Measurements from ENCODE around the gene GAPVD1.

Gene GAPVD1

GRCh38 chr9:125410522-125410894 is 148.9 kb downstream of the GAPVD1 start:
- Histone ChIP-seq H3K4me1 (ENCODE audit: low read length) (no peaks in the 10 kb centered on the region), H3K4me2 (ENCODE audit: low read depth, low read length) (no peak overlapping the region), H3K27ac (ENCODE audit: low read length) (no peak overlapping the region)

DNA sequence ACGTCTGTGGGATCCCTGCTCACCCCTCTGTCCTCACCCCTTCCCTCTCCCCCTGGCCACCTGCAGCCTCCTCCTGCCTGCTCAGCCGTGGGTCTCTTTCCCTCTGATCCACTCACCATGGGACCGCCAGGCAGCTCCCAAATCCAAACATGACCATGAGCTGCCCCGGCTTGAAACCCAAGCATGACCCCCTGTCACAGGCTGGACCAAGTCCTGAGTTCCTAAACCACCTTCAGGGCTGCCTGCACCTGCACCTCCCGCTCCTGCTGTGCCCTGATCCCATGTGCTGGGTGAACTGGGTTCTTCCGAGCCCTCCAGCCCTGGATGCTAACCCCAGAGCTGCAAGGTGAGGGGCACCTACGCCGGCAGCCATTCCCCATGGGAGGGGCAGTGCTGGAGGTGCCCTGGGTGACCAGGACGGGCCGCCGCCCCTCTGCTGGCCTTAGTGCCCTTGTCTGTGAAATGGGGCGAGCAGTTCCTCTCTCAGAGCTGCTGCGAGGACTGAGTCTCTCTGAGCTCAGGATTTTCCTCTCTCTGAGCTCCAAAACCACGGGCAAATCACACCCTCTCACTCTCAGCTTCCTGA is 149.6 kb downstream of the GAPVD1 start:
- Histone ChIP-seq H3K4me1 (ENCODE audit: low read length) (no peaks in the 10 kb centered on the region), H3K27ac (ENCODE audit: low read length) (no peak overlapping the region), H3K9me2 (replicated peaks; ENCODE audit: insufficient read depth, low read length) (no peaks in the 10 kb centered on the region), H3K36me3 (replicated peaks; ENCODE audit: insufficient read depth, low read length) (no peaks in the 10 kb centered on the region), H3K79me2 (ENCODE audit: low read length) (no peaks in the 10 kb centered on the region), H3K27me3 (replicated peaks; ENCODE audit: insufficient read depth, low read length) (peaks cover 5% of the 10 kb centered on the region; the same call in 1 of the 2 replicates), H4K20me1 (ENCODE audit: insufficient read depth, low read length) (no peaks in the 10 kb centered on the region), H3K4me3 (ENCODE audit: low read length) (no peak overlapping the region), H3K9ac (ENCODE audit: low read length) (no peak overlapping the region), H3F3A (ENCODE audit: insufficient read depth, low read length) (no peaks in the 10 kb centered on the region), H3K9me3 (replicated peaks; ENCODE audit: insufficient read depth, low read length) (no peaks in the 10 kb centered on the region), H2AFZ (ENCODE audit: low read length) (no peak overlapping the region), H3K4me2 (ENCODE audit: low read depth, low read length) (no peak overlapping the region)
- DNase-seq = no peak
- TF ChIP-seq EZH2phosphoT487 (IDR thresholded peaks at IDR 0.05; ENCODE audit: low read length) = no peak
- no peak for TF ChIP-seq CTCF (IDR thresholded peaks at IDR 0.05; ENCODE audit: low read length)
- no peak for TF ChIP-seq EZH2 (optimal IDR thresholded peaks at IDR 0.05; ENCODE audit: low read depth, low read length)

More at GRCh38 chr9:125410522-125410894, 148.9 kb downstream of the GAPVD1 start:
- TF ChIP-seq EZH2phosphoT487 (IDR thresholded peaks at IDR 0.05; ENCODE audit: low read length) (no peak), CTCF (IDR thresholded peaks at IDR 0.05; ENCODE audit: low read length) (no peak), EZH2 (optimal IDR thresholded peaks at IDR 0.05; ENCODE audit: low read depth, low read length) (no peak)
- Histone ChIP-seq H3K79me2 (ENCODE audit: low read length) (no peaks in the 10 kb centered on the region), H3K9ac (ENCODE audit: low read length) (no peak overlapping the region), H2AFZ (ENCODE audit: low read length) (0 out of 2 replicates have a peak overlapping the region, but pooled peaks have one; percentile 23), H3K9me3 (replicated peaks; ENCODE audit: insufficient read depth, low read length) (no peaks in the 10 kb centered on the region), H3F3A (ENCODE audit: insufficient read depth, low read length) (no peaks in the 10 kb centered on the region), H3K36me3 (replicated peaks; ENCODE audit: insufficient read depth, low read length) (no peaks in the 10 kb centered on the region), H3K9me2 (replicated peaks; ENCODE audit: insufficient read depth, low read length) (no peaks in the 10 kb centered on the region), H3K27me3 (replicated peaks; ENCODE audit: insufficient read depth, low read length) (peaks cover 5% of the 10 kb centered on the region; the same call in 1 of the 2 replicates), H3K4me3 (ENCODE audit: low read length) (no peak overlapping the region), H4K20me1 (ENCODE audit: insufficient read depth, low read length) (no peaks in the 10 kb centered on the region)
- no peak for DNase-seq

GRCh38 chr9:125412166-125412565 is 150.5 kb downstream of the GAPVD1 start:
- no peaks in the 10 kb centered on the region for H3K9me2 ChIP-seq (replicated peaks; ENCODE audit: insufficient read depth, low read length)
- H3K4me3 ChIP-seq (ENCODE audit: low read length) = no peak overlapping the region
- H2AFZ ChIP-seq (ENCODE audit: low read length) = no peak overlapping the region
- H3K27me3 ChIP-seq (replicated peaks; ENCODE audit: insufficient read depth, low read length) = peaks cover 5% of the 10 kb centered on the region; the same call in 1 of the 2 replicates
- no peaks in the 10 kb centered on the region for H4K20me1 ChIP-seq (ENCODE audit: insufficient read depth, low read length)
- no peaks in the 10 kb centered on the region for H3K36me3 ChIP-seq (replicated peaks; ENCODE audit: insufficient read depth, low read length)
- no peak overlapping the region for H3K4me2 ChIP-seq (ENCODE audit: low read depth, low read length)
- no peak for DNase-seq
- H3K9me3 ChIP-seq (replicated peaks; ENCODE audit: insufficient read depth, low read length) = no peaks in the 10 kb centered on the region
- H3K4me1 ChIP-seq (ENCODE audit: low read length) = no peaks in the 10 kb centered on the region
- no peak overlapping the region for H3K9ac ChIP-seq (ENCODE audit: low read length)
- H3K27ac ChIP-seq (ENCODE audit: low read length) = no peak overlapping the region
- no peak for TF ChIP-seq EZH2 (optimal IDR thresholded peaks at IDR 0.05; ENCODE audit: low read depth, low read length)
- no peak for TF ChIP-seq EZH2phosphoT487 (IDR thresholded peaks at IDR 0.05; ENCODE audit: low read length)
- TF ChIP-seq CTCF (IDR thresholded peaks at IDR 0.05; ENCODE audit: low read length) = no peak
- H3F3A ChIP-seq (ENCODE audit: insufficient read depth, low read length) = no peaks in the 10 kb centered on the region
- H3K79me2 ChIP-seq (ENCODE audit: low read length) = no peaks in the 10 kb centered on the region

Measured in MM.1S (cell line).